HepG2 (cell line): Measurements from ENCODE around the gene ACSF3. TPM values are rescaled to one million over a fixed set of nuclear protein-coding genes. Genes with fewer than 3 reads are reported as not detected.
A peak's percentile ranks its signal among the peaks of the same experiment; 100 is the strongest.

ENCODE experiments used
- ADNP ChIP-seq: sonication (generic); formaldehyde crosslinking; IDR thresholded peaks from 2 replicates; pipeline ENCODE4 v1.4.0; 2020; ENCODE audit warnings: missing genetic modification reagents
- ARID5B ChIP-seq: IDR thresholded peaks from 2 replicates; pipeline ENCODE4 v1.4.0; 2020; ENCODE audit warnings: mild to moderate bottlenecking, missing genetic modification reagents
- ATM ChIP-seq: fragments of 450-650 bp; IDR thresholded peaks from 2 replicates; pipeline ENCODE4 v1.7.1; 2017; ENCODE audit warnings: mild to moderate bottlenecking, borderline replicate concordance
- GATAD1 ChIP-seq: IDR thresholded peaks from 2 replicates; pipeline ENCODE4 v1.6.1; 2016; ENCODE audit warnings: missing genetic modification reagents, missing compliant biosample characterization
- KDM1A ChIP-seq: IDR thresholded peaks from 2 replicates; pipeline ENCODE4 v1.6.1; 2016; ENCODE audit warnings: missing compliant biosample characterization
- MBNL3 ChIP-seq: fragments of 250-450 bp; sonication (Bioruptor Pico); conservative IDR thresholded peaks from 2 replicates; pipeline ENCODE4 v1.8.0; 2022; ENCODE audit warnings: mild to moderate bottlenecking, inconsistent platforms
- NFKB2 ChIP-seq: sonication (generic); formaldehyde crosslinking; IDR thresholded peaks from 2 replicates; pipeline ENCODE4 v1.4.0; 2020; ENCODE audit warnings: missing genetic modification reagents, borderline replicate concordance
- NR2F1 ChIP-seq, 2 experiments: fragments of 450-650 bp in 1 of 2; formaldehyde crosslinking in 1 of 2; IDR thresholded peaks; 2 replicates each; pipeline versions ENCODE4 v1.5.0 to v1.6.1; 2016 to 2020; ENCODE audit warnings: mild to moderate bottlenecking in 1 of 2, missing compliant biosample characterization in 1 of 2, missing genetic modification reagents in 1 of 2, moderate library complexity in 1 of 2
- NR2F6 ChIP-seq, 2 experiments: IDR thresholded peaks; 2 replicates each; pipeline ENCODE4 v1.6.1; 2016; ENCODE audit warnings: antibody characterized with exemption in 1 of 2, mild to moderate bottlenecking in 1 of 2
- ONECUT2 ChIP-seq: sonication (generic); formaldehyde crosslinking; IDR thresholded peaks from 2 replicates; pipeline ENCODE4 v1.4.0; 2020; ENCODE audit warnings: missing genetic modification reagents
- RBAK ChIP-seq: sonication (generic); formaldehyde crosslinking; IDR thresholded peaks from 2 replicates; pipeline ENCODE4 v1.5.1; 2020; ENCODE audit warnings: mild to moderate bottlenecking, missing genetic modification reagents
- SMARCE1 ChIP-seq: fragments of 450-650 bp; IDR thresholded peaks from 2 replicates; pipeline ENCODE4 v1.6.1; 2017; ENCODE audit warnings: borderline replicate concordance
- TFDP1 ChIP-seq: IDR thresholded peaks from 2 replicates; pipeline ENCODE4 v1.6.1; 2016; ENCODE audit warnings: missing compliant biosample characterization, missing genetic modification reagents, borderline replicate concordance
- ZNF317 ChIP-seq: sonication (generic); formaldehyde crosslinking; IDR thresholded peaks from 2 replicates; pipeline ENCODE4 v1.5.0; 2020; ENCODE audit warnings: mild to moderate bottlenecking, missing genetic modification reagents
- ZNF577 ChIP-seq: sonication (generic); formaldehyde crosslinking; IDR thresholded peaks from 2 replicates; pipeline ENCODE4 v1.4.0; 2020; ENCODE audit warnings: mild to moderate bottlenecking, low read depth, missing genetic modification reagents, borderline replicate concordance
- ZNF709 ChIP-seq: sonication (generic); formaldehyde crosslinking; IDR thresholded peaks from 2 replicates; pipeline ENCODE4 v1.5.0; 2020; ENCODE audit warnings: mild to moderate bottlenecking, missing genetic modification reagents
- ZNF713 ChIP-seq: sonication (generic); formaldehyde crosslinking; IDR thresholded peaks from 2 replicates; pipeline ENCODE4 v1.4.0; 2020; ENCODE audit warnings: mild to moderate bottlenecking, missing genetic modification reagents
- polyA plus RNA-seq, 8 experiments: library from polyadenylated mRNA; depleted of rRNA in 3 of 8; stranded (reverse) in 7 of 8; unstranded in 1 of 8; fragments of >200 nt; fragmentation: Illumina TruSeq in 4 of 8; extraction: Trizol in 4 of 8; gene quantifications; 2 replicates each; pipeline versions ENCODE4 v1.2.1 to v1.2.3, GENCODE V29; 2011 to 2016; ENCODE audit warnings: low read depth in 4 of 8, missing spikeins in 1 of 8, mixed read lengths in 1 of 8; ENCODE audit not compliant: insufficient read depth in 1 of 8
- total RNA-seq, 5 experiments: library from RNA; depleted of rRNA; stranded (reverse); fragments of >200 nt; fragmentation: Illumina TruSeq; extraction: Trizol; gene quantifications; 2 replicates each; pipeline ENCODE4 v1.2.3, GENCODE V29; 2016; ENCODE audit warnings: low read depth in 1 of 5
- TF ChIP-seq, protein P1 (sequence below): IDR thresholded peaks from 2 replicates; pipeline ENCODE4 v1.6.1; 2018; ENCODE audit warnings: missing genetic modification reagents, mild to moderate bottlenecking, missing compliant biosample characterization
- TF ChIP-seq, protein P2 (sequence below): sonication (generic); formaldehyde crosslinking; IDR thresholded peaks from 2 replicates; pipeline ENCODE4 v1.5.0; 2020; ENCODE audit warnings: mild to moderate bottlenecking, missing genetic modification reagents, borderline replicate concordance
- TF ChIP-seq, protein P3 (sequence below): sonication (generic); formaldehyde crosslinking; IDR thresholded peaks from 2 replicates; pipeline ENCODE4 v1.4.0; 2020; ENCODE audit warnings: mild to moderate bottlenecking, missing genetic modification reagents

ACSF3 gene
- total and polyA plus RNA-seq, 2 of the 13 experiments (the other 11 are each of a cell fraction or from before 2014, with no cell fraction given) = 14.9 to 30.6 TPM

- TF ChIP-seq ARID5B (peak; percentile 75), SMARCE1 (no peak), GATAD1 (CRISPR knock-in tag) (peak; percentile 76), ZNF713 (CRISPR knock-in tag) (peak; percentile 92; the same call in 1 of the 2 replicates), NFKB2 (CRISPR knock-in tag) (peak; percentile 73; the same call in 1 of the 2 replicates), ADNP (no peak), ZNF709 (CRISPR knock-in tag) (peak; percentile 70; the same call in 1 of the 2 replicates), ZNF577 (no peak), TFDP1 (CRISPR knock-in tag) (peak; percentile 67; the same call in 1 of the 2 replicates), ZNF317 (CRISPR knock-in tag) (peak; percentile 55; the same call in 1 of the 2 replicates), MBNL3 (CRISPR knock-in tag) (no peak), NR2F1 (CRISPR knock-in tag; IDR thresholded peaks at IDR 0.05) (peak; percentile 52 to 66; a peak in 2 of 4 replicates), NR2F6 (IDR thresholded peaks at IDR 0.05) (peak; percentile 53; the same call in 1 of the 2 replicates), NR2F6 (CRISPR knock-in tag; IDR thresholded peaks at IDR 0.05) (peak; percentile 89), RBAK (CRISPR knock-in tag) (no peak), KDM1A (CRISPR knock-in tag) (peak; percentile 77; the same call in 1 of the 2 replicates), ONECUT2 (CRISPR knock-in tag) (no peak), ATM (no peak)
- TF ChIP-seq, protein P1, sequence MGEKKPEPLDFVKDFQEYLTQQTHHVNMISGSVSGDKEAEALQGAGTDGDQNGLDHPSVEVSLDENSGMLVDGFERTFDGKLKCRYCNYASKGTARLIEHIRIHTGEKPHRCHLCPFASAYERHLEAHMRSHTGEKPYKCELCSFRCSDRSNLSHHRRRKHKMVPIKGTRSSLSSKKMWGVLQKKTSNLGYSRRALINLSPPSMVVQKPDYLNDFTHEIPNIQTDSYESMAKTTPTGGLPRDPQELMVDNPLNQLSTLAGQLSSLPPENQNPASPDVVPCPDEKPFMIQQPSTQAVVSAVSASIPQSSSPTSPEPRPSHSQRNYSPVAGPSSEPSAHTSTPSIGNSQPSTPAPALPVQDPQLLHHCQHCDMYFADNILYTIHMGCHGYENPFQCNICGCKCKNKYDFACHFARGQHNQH = peak; percentile 79; the same call in 1 of the 2 replicates
- TF ChIP-seq, protein P2, sequence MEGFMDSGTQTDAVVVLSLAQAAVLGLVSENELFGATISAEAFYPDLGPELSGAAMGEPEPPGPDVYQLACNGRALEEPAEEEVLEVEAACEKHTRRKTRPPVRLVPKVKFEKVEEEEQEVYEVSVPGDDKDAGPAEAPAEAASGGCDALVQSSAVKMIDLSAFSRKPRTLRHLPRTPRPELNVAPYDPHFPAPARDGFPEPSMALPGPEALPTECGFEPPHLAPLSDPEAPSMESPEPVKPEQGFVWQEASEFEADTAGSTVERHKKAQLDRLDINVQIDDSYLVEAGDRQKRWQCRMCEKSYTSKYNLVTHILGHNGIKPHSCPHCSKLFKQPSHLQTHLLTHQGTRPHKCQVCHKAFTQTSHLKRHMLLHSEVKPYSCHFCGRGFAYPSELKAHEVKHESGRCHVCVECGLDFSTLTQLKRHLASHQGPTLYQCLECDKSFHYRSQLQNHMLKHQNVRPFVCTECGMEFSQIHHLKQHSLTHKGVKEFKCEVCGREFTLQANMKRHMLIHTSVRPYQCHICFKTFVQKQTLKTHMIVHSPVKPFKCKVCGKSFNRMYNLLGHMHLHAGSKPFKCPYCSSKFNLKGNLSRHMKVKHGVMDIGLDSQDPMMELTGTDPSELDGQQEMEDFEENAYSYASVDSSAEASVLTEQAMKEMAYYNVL = peak; percentile 94
- TF ChIP-seq, protein P3, sequence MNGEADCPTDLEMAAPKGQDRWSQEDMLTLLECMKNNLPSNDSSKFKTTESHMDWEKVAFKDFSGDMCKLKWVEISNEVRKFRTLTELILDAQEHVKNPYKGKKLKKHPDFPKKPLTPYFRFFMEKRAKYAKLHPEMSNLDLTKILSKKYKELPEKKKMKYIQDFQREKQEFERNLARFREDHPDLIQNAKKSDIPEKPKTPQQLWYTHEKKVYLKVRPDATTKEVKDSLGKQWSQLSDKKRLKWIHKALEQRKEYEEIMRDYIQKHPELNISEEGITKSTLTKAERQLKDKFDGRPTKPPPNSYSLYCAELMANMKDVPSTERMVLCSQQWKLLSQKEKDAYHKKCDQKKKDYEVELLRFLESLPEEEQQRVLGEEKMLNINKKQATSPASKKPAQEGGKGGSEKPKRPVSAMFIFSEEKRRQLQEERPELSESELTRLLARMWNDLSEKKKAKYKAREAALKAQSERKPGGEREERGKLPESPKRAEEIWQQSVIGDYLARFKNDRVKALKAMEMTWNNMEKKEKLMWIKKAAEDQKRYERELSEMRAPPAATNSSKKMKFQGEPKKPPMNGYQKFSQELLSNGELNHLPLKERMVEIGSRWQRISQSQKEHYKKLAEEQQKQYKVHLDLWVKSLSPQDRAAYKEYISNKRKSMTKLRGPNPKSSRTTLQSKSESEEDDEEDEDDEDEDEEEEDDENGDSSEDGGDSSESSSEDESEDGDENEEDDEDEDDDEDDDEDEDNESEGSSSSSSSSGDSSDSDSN (CRISPR knock-in tag) = peak; percentile 84
Observed at GRCh38 chr16:89167425-89167941, 73.8 kb downstream of the ACSF3 start (continued).
